ENCODE results near the gene NAPEPLD.

DNA sequence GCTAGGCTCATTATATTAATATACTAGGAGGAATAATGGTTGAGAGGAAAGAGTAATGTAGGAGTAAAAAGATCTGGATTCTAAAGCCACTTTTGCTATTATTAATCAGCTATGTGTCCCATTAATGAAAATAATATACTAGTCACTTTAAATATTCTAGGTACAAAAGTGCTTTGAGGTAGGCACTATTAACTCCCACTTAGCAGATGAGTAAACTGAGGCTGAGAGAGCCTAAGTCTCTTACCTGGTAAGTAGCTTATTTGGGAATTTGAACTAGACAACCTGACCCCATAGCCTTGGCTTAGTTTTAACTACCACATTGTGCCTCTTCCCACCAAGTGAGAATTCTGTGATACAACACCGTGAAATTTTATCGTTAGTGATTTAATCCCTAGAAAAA, 68.0 kb downstream of the NAPEPLD start:
- no peak for TF ChIP-seq POLR2A (IDR thresholded peaks at IDR 0.05)
- no peak for TF ChIP-seq CTCF (IDR thresholded peaks at IDR 0.05)
